GM19463 (cell line): Measurements from ENCODE around the gene DKK3.

Experiments used
- ATAC-seq: cut with Tn5 transposase; IDR thresholded peaks from one replicate; pipeline ENCODE4 v1.9.1; 2021; ENCODE audit warnings: mild to moderate bottlenecking, moderate library complexity; ENCODE audit not compliant: unreplicated experiment

Gene DKK3

GRCh38 chr11:11985016-11985715 lies 23.3 kb downstream of the DKK3 start:
- no peak for ATAC-seq

DNA sequence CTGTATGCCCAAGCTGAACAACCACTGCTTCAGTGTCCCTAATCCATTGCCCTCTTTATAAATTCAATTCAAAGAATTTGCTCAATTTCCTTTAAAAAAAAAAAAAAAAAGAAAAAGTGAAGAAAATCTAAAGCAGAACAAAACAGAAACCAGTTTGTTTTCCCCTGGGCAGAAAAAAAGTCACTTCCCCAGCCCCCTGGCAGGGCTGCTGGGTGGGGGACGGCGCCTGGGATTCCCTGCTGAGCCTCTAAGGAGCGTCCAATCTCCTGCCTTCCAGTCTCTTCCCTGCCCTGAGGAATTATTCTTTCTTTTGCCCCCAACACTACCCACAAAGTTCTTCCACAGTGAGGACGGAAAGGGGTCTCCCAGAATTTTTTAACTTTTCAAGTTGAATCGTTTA lies 23.9 kb downstream of the DKK3 start:
- no peak for ATAC-seq

DNA sequence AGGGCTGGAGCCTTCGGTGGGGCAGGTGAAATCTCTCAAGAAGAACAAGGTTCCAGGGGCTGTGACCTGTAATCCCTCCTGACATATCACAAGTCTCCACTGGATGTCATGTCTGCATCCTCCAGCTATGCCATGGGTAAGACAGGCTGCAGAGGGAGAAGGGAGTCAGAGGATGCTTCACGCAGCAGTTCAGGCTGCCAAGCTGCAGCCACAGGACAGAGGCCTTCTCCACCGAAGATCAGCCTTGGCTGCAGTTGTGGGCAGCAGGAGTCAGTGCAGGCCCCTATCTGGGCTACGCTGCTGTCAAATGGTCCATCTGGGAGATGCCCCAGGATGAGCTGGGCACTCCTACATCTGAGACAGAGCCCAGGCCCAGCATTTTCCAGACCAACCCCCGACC lies 25.0 kb downstream of the DKK3 start:
- no peak for ATAC-seq

GRCh38 chr11:11982975-11983374 lies 25.5 kb downstream of the DKK3 start:
- no peak for ATAC-seq

DNA sequence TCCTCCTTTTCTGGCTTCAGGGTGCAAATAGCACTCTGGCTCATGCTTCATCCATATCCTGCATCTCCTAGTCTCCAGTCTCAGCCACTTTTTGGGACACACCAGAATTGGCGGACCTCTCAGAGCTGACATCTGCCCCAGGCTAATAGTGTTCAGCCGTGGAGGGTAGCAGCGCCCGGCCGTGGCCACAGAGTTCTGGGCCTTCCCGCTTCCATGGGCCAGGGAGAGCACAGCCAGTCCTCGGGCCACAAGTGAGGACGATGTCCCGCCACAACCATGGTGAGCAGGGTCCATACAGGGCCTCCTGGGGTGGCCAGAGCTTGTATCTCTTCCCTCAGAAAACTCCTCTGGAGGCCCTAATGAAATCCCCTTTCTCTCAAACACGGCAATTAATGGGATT lies 26.0 kb downstream of the DKK3 start:
- no peak for ATAC-seq

DNA sequence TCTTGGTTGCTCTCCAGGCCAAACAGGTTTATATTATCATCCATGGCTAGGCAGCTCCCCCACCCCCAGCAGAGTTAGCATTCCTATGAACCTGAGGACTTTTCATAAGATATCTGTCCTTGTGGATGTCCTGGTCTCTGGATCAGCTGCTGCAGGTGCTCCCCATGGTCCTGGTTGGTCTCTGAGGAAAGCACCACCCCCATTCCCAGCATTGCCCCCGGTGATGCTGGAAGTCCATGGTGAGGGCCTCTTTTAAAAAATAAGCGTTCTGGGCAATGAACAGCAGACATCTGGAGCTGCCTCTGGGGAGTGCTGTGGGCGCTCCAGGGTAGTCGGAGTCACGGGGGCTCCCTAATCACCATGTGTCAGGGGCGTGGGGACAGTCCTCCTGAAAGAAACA lies 26.6 kb downstream of the DKK3 start:
- no peak for ATAC-seq

DNA sequence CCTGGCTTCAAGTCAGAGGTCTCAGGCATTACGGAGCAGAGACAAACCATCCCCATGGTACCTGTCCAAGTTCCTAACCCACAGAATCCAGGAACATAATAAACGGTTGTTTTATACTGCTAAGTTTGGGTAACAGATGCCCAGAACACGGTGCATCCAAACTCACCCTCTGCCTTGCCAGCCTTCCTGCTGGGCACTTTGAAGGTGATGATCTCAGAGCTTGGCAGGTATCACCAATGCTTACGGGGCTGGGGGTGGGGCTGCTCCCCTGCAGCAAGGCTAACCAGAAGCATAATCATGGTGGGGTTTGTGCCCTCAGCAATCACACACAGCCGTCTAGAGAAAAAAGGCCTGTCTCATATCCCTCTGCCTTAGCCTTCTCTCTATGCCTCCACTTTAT lies 27.1 kb downstream of the DKK3 start:
- ATAC-seq, result no peak

- ATAC-seq, result no peak
Measured at GRCh38 chr11:11980841-11981308, 27.6 kb downstream of the DKK3 start.

DNA sequence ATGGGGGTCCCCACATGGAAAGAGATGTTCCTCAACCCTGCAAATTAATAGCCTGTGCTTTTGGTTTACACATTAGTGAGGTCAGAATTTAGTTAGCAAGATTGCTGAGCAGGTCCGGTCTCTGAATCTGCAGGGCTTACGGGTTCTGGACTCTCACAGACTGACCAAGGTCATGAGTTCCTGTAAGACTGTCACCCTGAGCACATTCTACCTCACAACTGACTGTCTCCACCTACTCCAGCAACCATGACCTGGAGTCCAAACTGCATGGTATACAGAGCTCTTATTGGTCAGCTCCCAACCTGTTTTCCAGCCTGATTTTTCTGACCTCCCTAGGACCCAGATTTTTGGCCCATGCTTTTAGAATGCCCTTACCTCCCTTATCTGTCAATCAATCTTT lies 28.2 kb downstream of the DKK3 start:
- no peak for ATAC-seq

- ATAC-seq, result no peak
Measured at GRCh38 chr11:11979488-11980117, 28.8 kb downstream of the DKK3 start.

DNA sequence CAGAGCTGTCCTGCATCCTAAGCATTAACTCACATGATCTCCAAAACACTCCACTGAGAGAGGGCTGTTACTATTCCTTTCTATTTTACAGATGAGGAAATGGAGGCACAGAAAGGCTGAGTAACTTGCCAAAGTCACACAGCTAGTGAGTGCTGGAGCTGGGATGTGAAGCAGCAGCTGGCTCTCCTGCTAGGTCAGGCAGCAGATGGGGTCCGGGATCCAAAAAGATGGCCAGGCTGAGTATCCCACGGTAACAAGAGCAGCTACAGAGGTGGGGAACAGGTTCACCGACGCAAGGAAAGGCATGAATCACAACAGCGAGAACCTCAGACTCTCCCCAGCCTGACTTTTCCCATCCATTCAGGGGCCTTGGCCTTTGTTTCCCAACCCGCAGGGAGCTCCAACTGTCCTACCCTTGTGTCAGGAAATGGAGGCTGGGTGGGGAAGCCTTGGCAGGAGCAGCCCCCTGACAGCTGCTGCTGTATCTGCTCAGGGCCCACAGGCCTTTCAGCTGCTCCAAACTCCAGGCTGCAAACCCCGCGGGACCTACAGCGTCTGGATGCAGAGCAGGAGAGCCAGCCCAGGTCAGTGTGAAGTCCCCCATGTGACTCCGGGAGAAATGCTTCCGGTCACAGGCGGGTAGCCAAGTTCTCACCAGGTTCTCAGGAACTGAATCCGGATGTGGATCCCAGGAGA lies 29.5 kb downstream of the DKK3 start:
- ATAC-seq, result no peak

DNA sequence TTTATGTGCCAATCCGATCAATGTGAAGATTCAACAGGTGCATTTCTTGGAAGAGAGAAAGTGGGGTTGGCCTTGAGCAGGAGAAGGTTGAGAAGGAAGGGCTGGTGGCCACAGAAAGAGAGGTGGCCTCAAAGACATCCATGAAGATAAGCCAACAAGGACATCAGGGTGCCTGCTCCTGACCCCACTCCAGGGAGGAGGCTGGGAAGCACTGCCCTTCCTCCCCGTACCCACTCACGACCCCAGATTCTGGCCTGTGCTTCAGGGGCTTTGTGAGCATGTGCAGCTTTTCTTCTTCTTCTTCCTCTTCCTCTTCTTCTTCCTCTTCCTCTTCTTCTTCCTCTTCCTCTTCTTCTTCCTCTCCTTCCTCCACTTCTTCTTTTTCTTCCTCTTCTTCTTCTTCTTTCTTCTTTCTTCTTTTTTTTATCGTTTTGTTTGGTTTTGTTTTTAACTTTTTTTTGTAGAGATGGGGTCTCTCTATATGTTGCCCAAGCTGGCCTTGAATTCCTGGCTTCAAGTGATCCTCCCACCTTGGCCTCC lies 30.3 kb downstream of the DKK3 start:
- ATAC-seq, result no peak

DNA sequence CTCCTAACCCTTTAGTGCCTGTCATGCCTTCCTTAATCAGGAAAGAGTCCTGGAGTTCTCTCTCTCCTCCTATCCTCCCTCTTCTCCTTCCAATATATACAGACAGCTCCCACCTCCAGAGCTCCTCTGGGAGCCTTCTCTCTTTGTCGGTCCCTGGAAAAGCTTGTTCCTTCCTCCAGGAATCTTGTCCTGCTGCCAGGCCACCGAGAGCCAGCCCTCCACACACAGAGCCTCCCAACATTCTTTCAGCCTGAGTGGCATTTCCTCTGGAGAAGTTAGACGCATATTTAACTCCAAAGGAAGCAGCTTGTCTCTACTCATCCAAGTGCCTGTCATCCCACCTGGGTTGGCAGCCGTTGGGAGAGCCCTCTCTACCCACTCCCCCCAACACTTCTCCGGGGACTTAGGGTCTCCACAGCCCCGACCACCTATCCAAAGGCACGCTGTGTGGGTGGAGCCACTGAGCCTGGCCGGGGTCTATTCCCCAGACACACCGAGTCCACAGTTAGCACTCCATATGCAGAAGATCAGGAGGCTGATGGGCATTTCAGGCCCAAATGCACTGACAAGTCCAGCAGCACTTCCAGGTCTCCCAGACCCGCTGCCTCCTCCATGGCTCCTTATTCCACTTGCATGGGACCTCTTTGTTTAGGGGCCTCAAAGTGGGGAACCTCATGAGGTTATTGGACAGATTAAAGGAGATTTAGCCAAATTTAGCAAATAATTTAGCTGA lies 31.1 kb downstream of the DKK3 start:
- ATAC-seq, result no peak

GRCh38 chr11:11976481-11977127 lies 31.8 kb downstream of the DKK3 start:
- ATAC-seq, result no peak

DNA sequence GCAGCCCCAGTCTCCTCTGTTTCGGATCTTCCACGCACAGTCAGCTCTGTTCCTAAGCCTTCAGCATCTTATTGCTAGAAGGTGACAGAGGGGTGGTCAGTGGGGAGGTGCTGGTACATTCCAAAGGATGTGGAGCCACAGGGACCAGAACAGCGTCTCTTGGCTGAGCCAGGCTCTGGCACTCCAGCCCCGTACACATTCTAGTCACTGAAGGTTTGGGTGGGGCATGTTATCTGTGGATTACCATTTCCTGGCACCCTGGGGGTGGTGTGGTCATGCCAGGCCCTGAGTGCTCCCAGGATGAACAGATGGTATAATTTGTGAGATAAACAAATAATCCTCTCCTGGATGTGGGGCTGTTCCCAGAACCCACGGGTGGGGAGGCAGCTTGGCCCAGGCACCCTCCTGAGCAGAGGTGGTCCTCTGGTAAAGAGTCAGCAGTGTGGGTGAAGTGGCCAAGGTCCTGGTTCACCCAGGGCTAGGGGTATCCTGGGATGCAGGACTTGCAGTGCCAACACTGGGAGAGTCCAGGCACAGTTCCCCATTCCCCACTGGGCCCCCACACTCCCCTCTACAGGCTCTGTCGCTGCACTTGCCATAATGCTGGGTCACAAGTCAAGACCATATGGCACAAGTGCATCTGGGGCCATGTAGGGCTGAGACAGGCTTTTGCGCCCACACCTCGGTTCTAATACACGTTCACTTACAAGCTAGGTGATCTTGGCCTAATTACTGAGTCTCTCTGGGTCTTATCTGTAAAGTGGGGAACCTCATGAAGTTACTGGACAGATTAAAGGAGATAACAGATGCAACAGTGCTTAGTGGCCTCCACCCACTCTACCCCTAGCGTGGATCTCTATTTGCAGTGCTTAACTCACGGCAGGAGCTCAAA lies 33.0 kb downstream of the DKK3 start:
- ATAC-seq, result no peak

- no peak for ATAC-seq
Measured at GRCh38 chr11:11973866-11974265, 34.6 kb downstream of the DKK3 start.

DNA sequence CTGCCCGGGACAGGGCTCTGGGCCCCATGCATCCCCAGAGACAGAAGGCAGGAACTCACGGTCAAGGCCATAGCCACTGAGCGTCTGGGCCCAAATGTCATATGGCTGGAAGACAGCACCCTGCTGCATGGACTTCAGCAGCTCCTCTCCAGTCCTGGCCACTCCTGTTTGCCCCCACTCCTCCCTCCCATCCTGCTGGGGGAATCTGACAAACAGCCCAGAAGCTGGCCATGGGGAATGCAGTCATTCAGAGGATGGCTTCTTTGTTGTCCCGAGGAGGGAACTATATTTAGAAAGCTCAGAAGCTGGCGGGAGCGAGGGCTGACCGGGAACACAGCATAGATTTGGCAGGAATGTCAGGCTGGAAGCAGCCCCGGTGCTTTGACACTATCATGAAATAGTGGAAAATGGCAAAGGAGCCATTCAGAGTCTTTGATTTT lies 35.0 kb downstream of the DKK3 start:
- ATAC-seq, result no peak

DNA sequence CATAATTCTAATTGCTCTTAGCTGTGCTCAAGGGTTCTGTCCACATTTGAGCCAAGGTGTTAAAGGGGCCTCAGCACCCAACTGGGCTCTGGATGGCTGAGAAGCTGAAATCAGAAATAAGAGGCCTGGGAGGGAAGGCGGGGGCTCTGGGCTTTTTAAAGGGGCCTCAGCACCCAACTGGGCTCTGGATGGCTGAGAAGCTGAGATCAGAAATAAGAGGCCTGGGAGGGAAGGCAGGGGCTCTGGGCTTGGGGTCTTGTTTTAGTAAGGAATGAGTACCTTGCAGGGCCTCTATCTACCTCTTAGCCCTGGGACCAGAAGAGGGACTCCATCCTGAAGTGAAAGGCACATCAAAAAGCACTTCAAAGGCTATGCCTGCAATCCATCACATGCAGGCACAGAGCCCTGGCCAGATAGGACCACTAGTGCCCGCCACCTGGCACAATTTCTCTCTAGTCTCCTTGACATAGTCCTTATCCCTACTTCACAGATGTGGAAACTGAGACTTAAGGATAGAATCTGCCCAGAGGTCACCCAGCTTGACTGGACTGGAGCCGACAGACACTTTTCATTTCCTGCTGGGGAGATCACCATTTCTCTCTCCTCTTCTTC lies 35.6 kb downstream of the DKK3 start:
- ATAC-seq, result no peak

DNA sequence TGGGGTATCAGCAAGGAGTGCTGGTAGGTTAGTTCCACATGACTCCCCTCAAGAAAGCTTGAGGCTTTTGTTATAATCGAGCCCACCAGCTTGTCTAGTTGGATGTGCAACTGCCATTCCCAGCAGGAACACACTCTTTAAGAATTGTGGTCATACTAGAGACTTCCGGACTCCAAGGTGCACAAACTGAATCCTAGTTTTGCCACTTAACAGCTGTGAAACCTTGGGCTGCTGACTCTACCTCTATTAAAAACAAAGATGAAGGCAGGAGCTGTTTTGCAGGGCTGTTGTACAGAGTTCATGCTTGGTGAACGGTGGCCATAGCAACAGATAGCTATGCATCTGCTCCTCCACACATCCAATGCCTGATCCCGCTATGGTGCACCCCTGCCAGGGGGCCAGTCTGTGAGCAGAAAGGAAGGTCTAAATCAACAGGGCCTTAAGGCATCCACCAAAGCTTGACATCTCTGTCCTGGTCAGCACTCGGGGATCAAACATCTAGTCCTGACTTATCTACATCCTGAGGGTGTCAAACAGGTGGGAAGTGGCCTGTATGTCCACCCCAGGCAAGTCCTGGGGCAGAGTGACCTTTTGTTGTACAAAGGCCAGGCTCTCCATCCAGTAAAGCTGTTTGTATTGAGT lies 36.4 kb downstream of the DKK3 start:
- ATAC-seq, result no peak
